ENCODE measurements around the gene CHRNA5.
"Not testable (repeated sequence)": the region's sequence is repeated elsewhere in the genome, so short reads cannot be mapped to it uniquely, and the experiment has no call there.

The CHRNA5 gene

DNA sequence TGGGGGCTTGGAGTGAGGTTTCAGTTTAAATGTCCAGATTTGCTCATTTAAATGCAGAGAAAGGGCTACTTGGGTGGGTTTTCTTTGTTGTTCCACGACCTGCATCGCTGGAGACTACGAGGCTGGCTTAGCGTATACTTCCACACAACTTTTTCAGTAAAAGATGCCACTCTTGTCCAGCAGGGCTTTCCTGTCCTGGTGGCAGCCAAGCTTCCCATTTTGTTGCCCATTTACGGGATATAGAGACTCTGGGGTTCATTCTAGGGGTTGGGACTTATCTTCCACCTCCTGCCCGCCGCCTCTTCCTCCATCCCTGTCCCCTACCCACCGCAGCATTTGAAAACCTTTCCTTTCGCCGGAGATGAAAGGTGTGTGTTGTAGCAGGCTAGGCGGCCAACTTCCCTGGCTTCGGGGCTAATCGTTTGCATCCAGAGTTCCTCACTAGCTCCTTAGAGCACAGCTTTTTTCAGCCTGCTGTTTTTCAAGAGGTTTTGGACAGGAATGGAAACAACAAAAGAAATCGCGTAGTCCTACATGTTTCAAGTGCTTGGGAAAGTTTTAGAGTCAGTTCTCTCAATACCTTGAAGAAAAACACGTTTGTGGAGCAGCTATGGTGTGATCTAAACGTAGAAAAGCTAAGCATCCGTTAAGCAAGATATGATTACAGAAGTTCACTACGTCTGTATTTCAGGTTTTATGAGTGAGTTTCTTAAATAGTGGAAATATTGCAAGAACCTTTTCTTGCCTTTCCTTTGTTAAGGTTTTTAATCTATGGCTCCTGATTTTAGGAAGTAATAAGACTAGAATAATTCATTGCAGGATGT, 843 bp downstream of the CHRNA5 start:
- no peak for DNase-seq

DNA sequence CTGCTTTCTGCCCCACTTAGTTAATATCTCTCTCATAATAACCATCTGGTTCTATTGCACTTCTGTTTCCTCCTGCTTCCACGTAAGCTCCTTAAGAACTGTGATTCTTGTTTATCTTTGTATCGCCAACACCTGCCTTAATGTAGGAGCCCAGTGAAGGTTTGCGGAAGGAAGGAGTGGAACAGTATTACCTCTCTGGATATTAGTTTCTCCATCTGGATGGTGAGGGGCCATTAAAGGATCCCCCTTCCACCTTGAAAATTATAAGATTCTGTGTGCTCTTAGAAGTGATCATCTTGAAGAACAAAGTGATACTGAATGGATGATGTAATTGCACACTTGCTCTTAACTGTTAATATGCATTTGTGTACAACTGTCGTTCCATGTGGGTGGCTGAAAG, 2.2 kb downstream of the CHRNA5 start:
- no peak for DNase-seq

- no peak for DNase-seq
Observed at GRCh38 chr15:78570710-78571109, 5.4 kb downstream of the CHRNA5 start.

- DNase-seq, result no peak
Observed at GRCh38 chr15:78571382-78571781, 6.1 kb downstream of the CHRNA5 start.

DNA sequence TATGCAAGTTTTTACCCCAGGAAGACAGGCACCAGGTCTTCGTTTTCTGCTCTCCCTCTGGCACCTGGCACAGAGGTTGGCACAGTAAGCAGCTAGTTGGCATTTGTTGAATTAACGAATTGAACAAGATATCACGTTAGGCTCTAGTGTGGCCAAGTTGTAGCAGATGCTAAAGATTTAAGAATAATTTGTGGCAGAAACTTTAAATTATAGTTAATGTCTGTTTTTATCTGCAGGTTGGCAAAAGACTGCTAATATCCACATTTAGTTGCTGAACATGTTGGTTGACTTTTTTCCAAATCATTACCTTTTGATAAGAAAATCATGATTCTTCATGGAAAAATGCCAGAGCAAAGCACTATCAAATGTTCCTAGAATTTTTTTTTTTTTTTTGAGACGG, 8.1 kb downstream of the CHRNA5 start:
- no peak for DNase-seq

- DNase-seq, result no peak
Observed at GRCh38 chr15:78574944-78575343, 9.6 kb downstream of the CHRNA5 start.

- DNase-seq, result no peak
Observed at GRCh38 chr15:78597583-78597982, 32.3 kb downstream of the CHRNA5 start.

- no peak for DNase-seq
Observed at GRCh38 chr15:78598348-78598747, 33.0 kb downstream of the CHRNA5 start.

GRCh38 chr15:78599189-78599588, 33.9 kb downstream of the CHRNA5 start:
- no peak for DNase-seq

GRCh38 chr15:78603467-78603866, 38.1 kb downstream of the CHRNA5 start:
- no peak for DNase-seq

DNA sequence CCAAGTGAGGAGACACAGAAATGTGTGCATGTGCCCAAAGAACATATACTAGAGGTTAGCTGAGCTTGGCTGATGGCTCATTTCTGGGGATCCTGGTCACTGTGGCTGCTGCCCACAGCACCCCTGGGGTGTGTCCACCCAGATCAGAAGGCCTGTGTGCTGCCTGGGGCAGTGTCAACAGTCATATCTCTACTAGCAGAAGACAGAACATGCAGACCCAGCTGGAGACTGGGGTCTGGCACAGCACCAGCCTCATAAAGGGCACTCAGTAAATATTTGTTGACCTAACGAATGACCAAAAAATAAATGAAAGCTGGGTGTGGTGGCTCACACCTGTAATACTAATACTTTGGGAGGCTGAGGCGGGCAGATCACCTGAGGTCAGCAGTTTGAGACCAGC, 39.1 kb downstream of the CHRNA5 start:
- no peak for DNase-seq

- no peak for DNase-seq
Observed at GRCh38 chr15:78605201-78605600, 39.9 kb downstream of the CHRNA5 start.

DNA sequence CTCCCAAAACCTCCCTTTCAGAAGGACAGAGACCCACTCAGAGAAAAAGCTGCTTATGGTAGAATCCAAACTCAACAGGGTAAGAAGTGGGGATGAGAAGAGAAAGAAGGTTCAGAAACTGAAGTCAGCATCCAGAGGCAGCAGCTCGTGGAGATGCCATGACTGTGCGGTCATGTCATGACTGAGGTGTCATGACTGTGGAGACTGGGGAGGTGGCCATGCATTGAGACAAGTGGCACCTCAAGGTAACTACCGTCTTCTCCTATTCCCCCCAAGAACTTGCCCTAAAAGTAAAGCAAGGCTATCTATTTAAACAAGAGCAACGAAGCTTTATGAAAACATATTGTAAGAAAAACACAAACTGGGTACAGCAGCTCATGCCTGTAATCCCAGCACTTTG, 40.4 kb downstream of the CHRNA5 start:
- no peak for DNase-seq

DNA sequence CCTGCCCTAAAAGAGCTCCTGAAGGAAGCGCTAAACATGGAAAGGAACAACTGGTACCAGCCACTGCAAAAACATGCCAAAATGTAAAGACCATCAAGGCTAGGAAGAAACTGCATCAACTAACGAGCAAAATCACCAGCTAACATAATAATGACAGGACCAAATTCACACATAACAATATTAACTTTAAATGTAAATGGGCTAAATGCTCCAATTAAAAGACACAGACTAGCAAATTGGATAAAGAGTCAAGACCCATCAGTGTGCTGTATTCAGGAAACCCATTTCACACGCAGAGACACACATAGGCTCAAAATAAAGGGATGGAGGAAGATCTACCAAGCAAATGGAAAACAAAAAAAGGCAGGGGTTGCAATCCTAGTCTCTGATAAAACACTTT, 44.2 kb downstream of the CHRNA5 start:
- not testable (repeated sequence) for DNase-seq

- DNase-seq, result no peak
Observed at GRCh38 chr15:78614021-78614420, 48.7 kb downstream of the CHRNA5 start.

GRCh38 chr15:78615151-78615589, 49.9 kb downstream of the CHRNA5 start:
- DNase-seq, result no peak

DNA sequence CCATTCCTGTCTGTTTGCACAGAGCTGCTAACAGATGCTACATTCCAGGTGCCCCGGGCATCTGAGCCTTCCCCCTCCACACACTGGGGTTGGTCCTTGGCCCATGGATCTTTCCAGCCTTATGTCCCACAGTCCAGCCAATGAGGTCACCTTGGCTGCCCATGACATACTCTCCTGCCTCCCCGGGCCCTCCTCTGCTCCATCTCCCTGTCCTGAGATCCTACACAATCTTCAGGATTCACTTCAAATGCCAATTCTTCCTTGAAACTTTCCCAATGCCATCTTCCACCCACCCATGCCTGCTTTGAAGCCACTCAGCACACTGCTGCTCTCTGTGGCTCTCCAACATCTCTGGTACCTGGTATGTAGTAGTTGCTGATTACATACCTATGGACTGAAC, 51.2 kb downstream of the CHRNA5 start:
- DNase-seq, result no peak

DNA sequence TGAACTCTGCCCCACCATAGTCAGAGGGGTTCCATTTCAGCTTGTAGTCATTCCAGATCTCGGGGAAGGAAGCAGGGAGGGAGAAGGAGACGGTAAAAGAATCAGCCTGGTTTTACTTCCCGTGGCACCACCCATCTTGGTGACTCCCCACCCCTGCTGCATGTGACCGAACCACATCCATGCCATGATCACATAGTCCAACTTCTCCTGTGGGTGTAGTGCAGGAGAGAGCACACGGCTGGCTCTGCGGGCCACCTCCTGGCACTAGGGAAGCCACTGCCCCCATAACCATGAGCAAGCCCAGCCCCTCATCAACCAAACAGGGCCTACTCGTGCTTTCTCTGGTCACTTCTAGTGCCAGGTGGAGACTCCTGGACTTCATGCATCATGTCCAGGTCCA, 51.8 kb downstream of the CHRNA5 start:
- no peak for DNase-seq

- DNase-seq, result no peak
Observed at GRCh38 chr15:78617516-78617915, 52.2 kb downstream of the CHRNA5 start.

DNA sequence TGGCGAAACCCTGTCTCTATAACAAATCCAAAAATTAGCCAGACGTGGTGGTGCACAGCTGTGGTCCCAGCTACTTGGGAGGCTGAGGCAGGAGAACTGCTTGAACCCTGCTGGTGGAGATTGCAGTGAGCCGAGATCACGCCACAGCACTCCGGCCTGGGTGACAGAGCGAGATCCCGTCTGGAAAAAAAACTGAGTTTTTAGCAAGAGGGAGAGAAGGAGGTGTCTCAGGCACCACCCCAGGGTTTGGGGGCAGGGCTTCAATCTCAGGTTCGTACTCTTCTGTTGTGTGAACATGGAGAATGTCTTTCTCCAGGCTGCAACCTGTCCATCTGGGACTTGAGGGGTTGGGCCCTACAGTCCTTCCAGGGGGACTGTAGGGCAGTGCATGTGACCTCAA, 52.7 kb downstream of the CHRNA5 start:
- DNase-seq, result no peak

DNA sequence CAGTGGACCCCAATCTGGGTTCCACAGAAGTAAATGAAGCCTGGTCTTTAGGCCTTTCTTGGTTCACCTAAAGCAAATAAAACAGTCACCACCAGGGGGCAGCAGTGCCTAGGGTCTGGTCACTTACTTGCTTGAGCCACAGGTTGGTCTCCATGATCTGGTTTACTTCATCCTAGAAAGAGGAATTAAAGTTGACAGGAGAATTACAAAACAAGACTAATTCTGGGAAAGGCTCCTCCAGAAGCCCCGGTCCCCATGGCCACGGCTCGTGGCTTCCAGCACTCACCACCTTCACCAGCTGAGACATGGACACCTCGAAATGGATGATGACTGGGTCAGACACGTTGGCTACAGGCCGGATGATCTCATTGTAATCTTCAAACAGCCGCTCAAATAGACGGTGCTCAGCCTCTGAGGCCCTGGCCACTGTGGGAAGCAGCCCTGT, 53.2 kb downstream of the CHRNA5 start:
- peak; percentile 78 for DNase-seq

DNA sequence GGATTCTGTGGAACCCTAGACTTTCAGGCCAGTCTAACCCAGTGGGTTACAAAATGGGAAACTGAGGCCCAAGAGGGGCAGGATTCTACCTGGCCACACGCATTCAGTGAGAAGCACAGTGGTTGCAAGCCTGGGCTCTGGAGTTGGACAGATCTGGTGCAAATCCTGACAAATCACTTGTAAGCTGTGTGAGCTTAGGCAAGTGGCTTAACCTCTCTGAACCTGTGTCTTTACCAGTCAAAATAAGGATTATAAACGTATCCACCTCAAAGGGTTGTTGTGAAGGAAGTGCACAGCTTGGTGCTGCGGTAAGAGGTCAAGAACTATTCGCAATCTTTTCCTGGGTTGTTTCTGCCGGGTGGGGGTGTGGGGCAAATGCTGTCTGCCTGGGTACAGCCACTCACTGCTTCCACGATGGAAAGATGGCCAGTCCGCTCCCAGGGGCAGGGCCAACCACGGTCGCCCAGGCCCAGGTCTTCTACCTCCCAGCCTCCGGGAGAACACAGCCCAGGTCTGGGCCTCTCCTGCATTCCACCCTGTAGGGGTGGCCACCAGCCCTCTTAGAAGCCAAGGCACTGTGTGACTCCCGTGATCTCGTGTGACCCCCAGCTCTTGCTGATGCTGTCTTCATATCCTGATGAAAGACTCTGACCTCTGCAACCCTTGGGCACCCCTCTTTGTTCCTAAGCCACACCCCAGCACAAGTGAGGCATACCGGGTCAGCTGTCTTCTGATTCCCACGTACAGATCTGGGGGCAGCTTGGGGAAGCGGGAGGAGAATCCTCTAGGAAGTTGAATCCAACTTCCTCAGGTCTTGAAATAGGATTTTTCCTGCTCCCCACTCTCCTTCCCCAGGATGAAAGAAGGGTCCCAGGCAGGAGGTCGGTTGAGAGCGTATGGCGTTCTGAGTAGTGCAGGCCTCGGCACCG, 54.0 kb downstream of the CHRNA5 start:
- DNase-seq, result no peak

DNA sequence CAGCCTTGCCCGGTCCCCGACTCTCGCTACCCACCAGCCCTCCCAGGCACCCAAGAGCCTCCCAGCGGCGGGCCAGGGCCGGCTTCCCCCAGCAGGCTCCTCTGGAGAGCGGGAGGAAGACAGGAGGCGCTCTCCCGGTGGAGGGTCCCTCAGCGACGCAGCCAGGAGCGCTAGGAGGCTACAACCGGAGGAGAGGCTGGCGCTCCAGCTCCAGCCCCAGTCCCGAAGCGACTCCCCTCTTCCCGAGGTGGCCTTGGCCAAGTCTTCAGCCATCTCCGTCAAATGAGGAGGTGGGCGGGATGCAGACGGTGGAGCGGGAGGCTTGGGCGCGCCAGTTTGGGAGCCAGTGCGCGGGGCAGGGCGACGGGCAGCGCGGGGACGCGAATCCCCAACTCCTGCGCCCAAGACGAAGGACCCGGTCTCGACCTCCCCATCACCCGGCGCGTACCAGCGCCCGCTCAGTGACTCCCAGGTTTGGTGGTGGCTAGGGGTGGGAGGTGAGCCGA, 54.8 kb downstream of the CHRNA5 start:
- no peak for DNase-seq
